Large intestine (tissue), 12 donors: ENCODE measurements around the gene F11. TPM values are rescaled to one million over a fixed set of nuclear protein-coding genes. Genes with fewer than 3 reads are reported as not detected.

ENCODE experiments used
- DNase-seq, 2 donors: peaks; one replicate each; pipeline versions ENCODE4 v3.0.0 to v3.0.0-alpha.2; 2013
- H3K27ac ChIP-seq: one replicate; pipeline ENCODE4 v1.5.1; 2013; ENCODE audit warnings: low read length
- H3K27me3 ChIP-seq: 2 replicates; pipeline ENCODE4 v1.6.1; 2013; ENCODE audit warnings: low read length; ENCODE audit not compliant: control insufficient read depth, insufficient read depth
- H3K36me3 ChIP-seq: 2 replicates; pipeline ENCODE4 v1.6.1; 2013; ENCODE audit warnings: low read length; ENCODE audit not compliant: control insufficient read depth, insufficient read depth
- H3K4me1 ChIP-seq: one replicate; pipeline ENCODE4 v1.6.1; 2013; ENCODE audit warnings: low read length; ENCODE audit not compliant: control insufficient read depth, insufficient read depth
- H3K4me3 ChIP-seq: one replicate; pipeline ENCODE4 v1.5.1; 2013; ENCODE audit warnings: low read length
- H3K9me3 ChIP-seq: one replicate; pipeline ENCODE4 v1.6.1; 2013; ENCODE audit warnings: mild to moderate bottlenecking, low read depth, low read length, moderate library complexity; ENCODE audit not compliant: control insufficient read depth
- WGBS: methylation state at CpG from one replicate; pipeline ENCODE4 v1.1.5; 2013; ENCODE audit warnings: low lambda C conversion rate; ENCODE audit not compliant: insufficient coverage; 5-methylcytosine and 5-hydroxymethylcytosine counted together
- long read RNA-seq, 11 donors: transcript quantifications; one replicate each; lab custom pipeline, GENCODE V29; 2026
- polyA plus RNA-seq: library from polyadenylated mRNA; unstranded; fragments of 120-200 nt; gene quantifications from one replicate; pipeline ENCODE4 v1.2.1, GENCODE V29; 2013

The F11 gene
- 1.1 TPM for polyA plus RNA-seq
- long read RNA-seq, donor 1: 0 reads
- long read RNA-seq, donor 2: 0 reads
- long read RNA-seq, donor 3, partial matches to known transcripts: 0 of 2 reads
- long read RNA-seq, donor 3, other reads (novel, unspliced or antisense): 0 of 2 reads
- long read RNA-seq, donor 4: 0 reads
- long read RNA-seq, donor 5: 0 reads
- long read RNA-seq, donor 6: 0 reads
- long read RNA-seq, donor 7: 0 reads
- long read RNA-seq, donor 8: 0 reads
- long read RNA-seq, donor 9: 0 reads
- long read RNA-seq, donor 10: 0 reads
- long read RNA-seq, donor 11: 0 reads

DNA sequence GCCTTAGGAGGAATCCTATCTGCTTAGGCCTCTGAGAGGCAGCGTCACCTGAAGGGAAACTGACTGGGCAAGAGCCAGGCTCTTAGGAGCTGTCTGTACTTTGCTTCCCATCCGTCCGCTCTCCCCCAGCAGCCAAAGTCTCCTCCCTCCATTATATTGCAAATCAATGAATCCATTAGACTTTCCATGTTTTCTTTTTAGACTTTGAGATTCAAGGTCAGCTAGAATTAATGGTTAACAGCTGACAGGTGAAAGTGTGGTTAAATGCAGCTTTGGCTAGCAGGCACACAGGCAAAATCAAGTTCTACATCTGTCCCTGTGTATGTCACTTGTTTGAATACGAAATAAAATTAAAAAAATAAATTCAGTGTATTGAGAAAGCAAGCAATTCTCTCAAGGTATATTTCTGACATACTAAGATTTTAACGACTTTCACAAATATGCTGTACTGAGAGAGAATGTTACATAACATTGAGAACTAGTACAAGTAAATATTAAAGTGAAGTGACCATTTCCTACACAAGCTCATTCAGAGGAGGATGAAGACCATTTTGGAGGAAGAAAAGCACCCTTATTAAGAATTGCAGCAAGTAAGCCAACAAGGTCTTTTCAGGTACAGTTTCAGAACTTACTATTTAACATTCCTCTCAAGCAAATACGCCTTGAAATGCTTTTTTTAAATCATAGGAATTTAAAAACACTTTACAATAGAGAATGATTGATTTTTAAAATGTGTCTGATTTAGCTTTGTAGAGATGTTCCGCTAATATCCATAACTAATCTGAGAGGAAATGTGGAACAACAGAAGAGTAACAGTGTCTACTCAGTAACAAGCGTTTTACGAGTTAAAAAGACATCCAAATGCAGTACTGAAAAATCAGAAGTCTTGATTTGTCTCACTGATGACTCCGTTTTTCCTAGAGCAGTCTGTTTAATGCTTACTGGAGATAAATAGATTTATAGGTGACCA is at the start of gene F11:
Gene F11, plus strand, starts transcription at position 507 of the 970 bp plus-strand sequence. CDS start 948 bp downstream, outside the sequence.
- H3K27ac ChIP-seq: no peak within 1 kb of the TSS
- H3K36me3 ChIP-seq: no peaks in the 10 kb centered on the region
- peak; percentile 40 to 84 for DNase-seq
- 45% methylated on average over 6 of the region's 10 CpGs for WGBS
- no peaks in the 10 kb centered on the region for H3K9me3 ChIP-seq
- peaks cover 15% of the 10 kb centered on the region for H3K4me1 ChIP-seq
- peaks cover 1% of the 10 kb centered on the region for H3K27me3 ChIP-seq
- H3K4me3 ChIP-seq: no peak within 1 kb of the TSS

DNA sequence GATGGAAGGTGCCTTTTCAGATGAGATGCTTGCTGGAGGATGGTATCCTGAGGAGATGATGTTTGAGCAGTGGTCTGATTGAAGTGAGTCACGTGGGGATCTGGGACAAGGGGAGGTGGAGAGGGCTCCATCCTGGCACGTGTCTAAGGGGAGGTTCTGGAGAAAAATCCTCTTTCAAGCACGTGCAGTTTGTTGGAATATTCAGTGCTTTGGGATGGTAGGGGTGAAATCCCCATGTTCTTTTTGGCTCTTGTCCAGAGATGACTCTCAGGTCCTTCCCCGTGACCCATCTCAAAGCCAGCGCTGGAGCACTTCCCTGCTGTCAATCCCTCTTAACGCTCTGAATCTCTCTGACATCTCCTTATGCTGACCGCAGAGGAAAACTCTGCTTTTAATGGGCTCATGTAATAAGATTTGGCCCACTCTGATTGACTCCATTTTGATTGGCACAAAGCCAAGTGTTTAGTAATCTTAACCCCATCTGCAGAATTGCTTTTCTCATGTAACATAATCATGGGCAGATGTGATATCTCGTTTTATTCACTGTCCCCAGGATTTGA is 49.4 kb upstream of the F11 start:
- H3K36me3 ChIP-seq: no peaks in the 10 kb centered on the region
- H3K4me1 ChIP-seq: no peaks in the 10 kb centered on the region
- H3K27me3 ChIP-seq: no peaks in the 10 kb centered on the region
- no peaks in the 10 kb centered on the region for H3K9me3 ChIP-seq
- H3K4me3 ChIP-seq: no peak overlapping the region
- no peak overlapping the region for H3K27ac ChIP-seq
- WGBS: 20% methylated on average over 1 of the region's 8 CpGs
- DNase-seq: no peak

DNA sequence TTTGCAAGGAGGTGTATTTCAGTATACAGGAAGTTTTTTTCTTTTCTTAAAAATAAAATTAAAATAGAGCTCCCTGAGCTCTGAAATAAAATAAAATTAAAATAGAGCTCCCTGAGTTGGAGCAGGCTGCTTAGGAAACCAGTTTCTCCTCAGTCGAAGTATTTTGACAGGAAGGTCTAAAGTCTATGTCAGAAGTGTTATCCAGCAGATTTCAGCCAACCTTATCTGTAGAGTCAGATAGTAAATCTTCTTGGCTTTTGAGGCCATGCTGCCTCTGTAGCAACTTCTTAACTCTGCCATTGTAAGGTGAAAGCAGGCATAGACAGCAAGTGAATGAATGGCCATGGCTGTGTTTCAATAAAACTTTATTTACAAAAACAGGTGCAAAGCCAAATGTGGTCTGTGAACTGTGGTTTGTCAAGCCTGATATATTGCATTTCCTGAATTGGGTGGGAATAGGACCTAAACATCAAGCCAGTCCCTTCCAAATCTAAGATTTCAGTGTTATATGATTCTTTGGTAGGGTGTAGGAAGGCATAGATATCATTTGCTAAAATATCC is 48.2 kb upstream of the F11 start:
- no CpG with 5 or more reads among the region's 1 CpG for WGBS
- no peak overlapping the region for H3K4me3 ChIP-seq

DNA sequence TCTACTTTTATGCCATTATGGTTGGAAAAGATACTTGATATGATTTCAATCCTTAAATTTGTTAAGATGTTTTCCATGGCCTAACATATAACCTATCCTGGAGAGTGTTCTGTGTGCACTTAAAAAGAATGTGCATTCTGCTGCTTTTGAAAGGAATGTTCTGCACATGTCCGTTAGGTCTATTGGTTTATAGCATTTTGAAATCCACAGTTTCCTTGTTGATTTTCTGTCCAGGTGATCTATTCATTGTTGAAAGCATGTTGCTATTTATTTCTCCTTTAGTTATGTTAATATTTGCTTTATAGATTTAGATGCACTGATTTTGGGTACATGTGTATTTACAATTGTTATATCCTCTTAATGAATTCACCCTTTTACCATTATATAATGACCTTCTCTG is 44.4 kb upstream of the F11 start:
- H3K27me3 ChIP-seq: no peaks in the 10 kb centered on the region
- H3K27ac ChIP-seq: no peak overlapping the region
- WGBS: no CpG with 5 or more reads among the region's 1 CpG
- H3K9me3 ChIP-seq: peaks cover 24% of the 10 kb centered on the region
- DNase-seq: no peak
- no peaks in the 10 kb centered on the region for H3K36me3 ChIP-seq
- no peak overlapping the region for H3K4me3 ChIP-seq
- H3K4me1 ChIP-seq: no peaks in the 10 kb centered on the region

More for the DNA sequence above, 48.2 kb upstream of the F11 start:
- no peaks in the 10 kb centered on the region for H3K9me3 ChIP-seq
- H3K4me1 ChIP-seq: no peaks in the 10 kb centered on the region
- H3K27me3 ChIP-seq: no peaks in the 10 kb centered on the region
- no peak overlapping the region for H3K27ac ChIP-seq
- H3K36me3 ChIP-seq: no peaks in the 10 kb centered on the region
- DNase-seq: peak in 1 of 2 donors; percentile 25

DNA sequence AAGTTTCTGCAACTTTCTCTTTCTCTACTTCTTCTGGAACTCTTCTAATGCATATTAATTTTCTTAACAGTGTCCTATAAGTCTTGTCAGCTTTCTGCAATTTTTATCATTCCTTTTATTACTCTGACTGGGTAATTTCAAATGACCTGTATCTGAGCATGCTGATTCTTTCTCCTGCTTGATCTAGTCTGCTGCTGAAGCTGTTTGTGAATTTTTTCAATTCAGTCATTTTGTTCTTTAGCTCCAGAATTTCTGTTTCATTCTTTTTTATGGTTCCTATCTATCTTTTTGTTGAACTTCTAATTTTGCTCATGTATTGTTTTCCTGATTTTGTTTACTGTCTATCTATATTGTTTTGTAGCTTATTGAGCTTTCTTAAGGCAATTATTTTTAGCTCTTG is 40.1 kb upstream of the F11 start:
- H3K4me1 ChIP-seq: no peaks in the 10 kb centered on the region
- no peak for DNase-seq
- H3K27me3 ChIP-seq: no peaks in the 10 kb centered on the region
- H3K27ac ChIP-seq: no peak overlapping the region
- H3K9me3 ChIP-seq: peaks cover 26% of the 10 kb centered on the region
- no peaks in the 10 kb centered on the region for H3K36me3 ChIP-seq
- no peak overlapping the region for H3K4me3 ChIP-seq

DNA sequence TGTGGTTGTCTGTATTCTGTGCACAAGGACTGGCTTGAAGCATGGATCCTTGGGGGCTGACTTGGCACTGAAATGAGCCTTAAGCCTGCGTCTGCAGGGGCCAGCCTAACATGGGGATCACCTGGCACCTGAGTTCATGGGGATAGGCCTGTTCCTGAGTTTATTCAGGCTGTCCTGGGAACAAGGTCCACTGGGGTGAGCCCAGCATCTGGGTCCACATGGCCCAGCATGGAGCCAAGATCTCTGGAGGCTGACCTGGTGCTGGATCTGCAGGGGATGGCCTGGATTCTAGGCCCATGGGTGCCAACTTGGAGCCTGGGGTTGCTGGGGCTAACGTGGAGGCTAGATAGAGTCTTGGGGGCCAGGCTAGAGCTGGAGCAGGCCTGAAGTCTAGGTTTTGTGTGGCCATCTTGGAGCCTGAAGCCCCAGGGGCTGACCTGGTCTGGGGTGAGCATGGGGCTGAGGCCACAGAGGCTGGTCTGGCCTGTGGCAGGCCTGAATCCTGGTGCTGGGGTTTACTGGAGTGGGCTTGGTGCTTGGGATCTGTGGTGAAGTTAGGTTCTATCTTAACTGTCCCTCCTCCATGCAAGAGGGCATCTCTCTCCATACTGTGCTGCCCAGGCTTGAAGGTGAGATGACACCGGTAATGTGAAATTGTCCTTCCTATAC is 39.3 kb upstream of the F11 start:
- DNase-seq: no peak

DNA sequence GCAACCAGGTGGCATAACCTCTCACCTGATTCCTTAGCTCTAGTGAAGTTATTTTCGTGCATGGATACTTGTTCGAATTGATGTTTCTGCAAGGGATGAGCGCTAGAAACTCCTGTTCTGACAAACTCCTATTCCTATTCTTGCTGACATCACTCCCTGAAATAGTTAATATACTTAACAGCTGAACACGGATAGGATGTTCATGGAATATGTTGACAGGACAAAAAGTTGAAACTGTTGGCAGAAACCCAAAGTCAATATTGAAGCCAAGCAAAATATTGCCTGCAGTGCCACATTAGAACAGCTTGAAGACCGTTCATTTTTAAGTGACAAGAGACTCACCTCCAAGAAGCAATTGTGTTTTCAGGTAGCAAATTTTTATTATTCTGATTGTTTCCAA is 38.8 kb upstream of the F11 start, which contains the start of gene KLKB1:
Gene KLKB1, plus strand, starts transcription at position 287 of the 400 bp plus-strand sequence. CDS start 689 bp downstream, outside the sequence.
- no peak within 1 kb of the TSS for H3K4me3 ChIP-seq

More for the DNA sequence above, 39.3 kb upstream of the F11 start:
- Histone ChIP-seq H3K27me3 (no peaks in the 10 kb centered on the region), H3K36me3 (no peaks in the 10 kb centered on the region), H3K4me1 (no peaks in the 10 kb centered on the region), H3K9me3 (peaks cover 26% of the 10 kb centered on the region), H3K4me3 (no peak overlapping the region), H3K27ac (no peak overlapping the region)
- no CpG with 5 or more reads among the region's 3 CpGs for WGBS

DNA sequence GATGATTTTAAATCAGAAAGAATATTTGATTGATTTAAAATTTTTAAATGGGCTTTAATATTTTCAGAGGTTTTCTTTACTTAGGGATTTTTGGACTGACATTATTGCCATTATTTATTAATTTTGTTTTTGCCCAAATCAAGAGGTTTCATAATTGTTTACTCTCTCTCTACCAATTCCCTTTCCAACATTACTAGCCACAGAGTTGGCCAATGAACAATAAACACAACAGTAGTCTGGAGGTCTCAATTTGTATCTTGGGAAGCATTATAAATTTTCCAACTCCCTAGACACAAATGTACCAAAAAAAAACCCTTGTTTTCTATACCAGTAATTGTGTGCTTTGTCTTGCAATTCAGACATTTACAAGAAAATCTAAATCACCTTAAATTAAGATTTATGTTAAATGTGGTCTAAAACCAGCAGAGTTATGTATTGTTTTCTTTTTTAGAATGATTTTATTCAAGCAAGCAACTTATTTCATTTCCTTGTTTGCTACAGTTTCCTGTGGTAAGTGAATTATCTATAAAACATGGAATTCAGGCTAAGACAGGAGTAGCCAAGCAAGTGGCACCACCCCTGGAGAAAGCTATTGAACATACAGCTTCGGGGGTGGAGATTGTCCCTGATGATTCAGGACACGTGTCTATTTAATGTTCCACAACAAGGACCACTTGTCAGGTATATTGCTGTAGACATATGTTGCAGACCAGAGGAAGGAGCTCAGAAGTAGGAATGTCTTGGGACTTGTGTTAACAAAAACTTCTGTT is 38.1 kb upstream of the F11 start:
- Histone ChIP-seq H3K4me3 (no peak overlapping the region), H3K27me3 (no peaks in the 10 kb centered on the region), H3K27ac (no peak overlapping the region), H3K4me1 (no peaks in the 10 kb centered on the region), H3K36me3 (no peaks in the 10 kb centered on the region), H3K9me3 (peaks cover 26% of the 10 kb centered on the region)
- WGBS: no CpG with 5 or more reads among the region's 2 CpGs
- DNase-seq: no peak

More for the DNA sequence above, 38.8 kb upstream of the F11 start, which contains the start of gene KLKB1:
- Histone ChIP-seq H3K27me3 (no peaks in the 10 kb centered on the region), H3K9me3 (peaks cover 26% of the 10 kb centered on the region), H3K36me3 (no peaks in the 10 kb centered on the region), H3K27ac (no peak within 1 kb of the TSS), H3K4me1 (no peaks in the 10 kb centered on the region)
- 17% methylated on average over 1 of the region's 5 CpGs for WGBS
- DNase-seq: peak in 1 of 2 donors; percentile 49

DNA sequence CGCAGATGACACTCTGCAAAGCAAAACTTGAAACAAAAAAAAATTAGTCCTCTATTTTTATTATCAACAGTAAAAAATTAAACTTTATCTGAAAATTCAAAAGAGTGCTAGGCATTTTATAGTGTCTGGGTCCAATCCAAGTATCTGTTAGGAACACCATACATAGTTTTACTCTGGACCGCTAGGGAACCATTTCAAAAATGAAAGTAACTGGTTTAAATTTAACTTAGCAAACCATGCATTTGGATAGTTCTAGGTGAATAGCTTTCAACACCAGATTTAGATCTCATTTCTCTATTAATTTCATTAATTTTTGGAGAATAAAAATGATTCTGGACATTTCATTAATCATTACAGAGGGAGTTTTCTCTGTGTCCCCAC is 37.5 kb upstream of the F11 start:
- H3K9me3 ChIP-seq: peaks cover 26% of the 10 kb centered on the region
- no peaks in the 10 kb centered on the region for H3K36me3 ChIP-seq
- no peak overlapping the region for H3K27ac ChIP-seq
- no CpG with 5 or more reads among the region's 2 CpGs for WGBS
- DNase-seq: no peak
- no peaks in the 10 kb centered on the region for H3K4me1 ChIP-seq
- no peak overlapping the region for H3K4me3 ChIP-seq
- no peaks in the 10 kb centered on the region for H3K27me3 ChIP-seq
